H1 (cell line): ENCODE data around the gene SULF2. TPM values are rescaled to one million over a fixed set of nuclear protein-coding genes. Genes with fewer than 3 reads are reported as not detected.

ENCODE experiments used
- CTCF ChIA-PET: fragments of 300-600 bp; sonication (Branson Sonifier 250); formaldehyde crosslinking; loops from one replicate; lab custom pipeline; 2021; ENCODE audit not compliant: partially characterized antibody; lab: Charles Lee
- POLR2A ChIA-PET: fragments of 300-600 bp; sonication (Branson Sonifier 250); formaldehyde crosslinking; loops from one replicate; lab custom pipeline; 2021; ENCODE audit warnings: inconsistent platforms; ENCODE audit not compliant: partially characterized antibody; lab: Charles Lee
- DNase-seq, 2 experiments: peaks; one replicate each; pipeline versions ENCODE4 v3.0.0 to v3.0.0-alpha.2; 2010 to 2022; ENCODE audit warnings: low spot score in 2 of 2, low read depth in 1 of 2, mixed read lengths in 1 of 2
- FAIRE-seq: peaks from 2 replicates; lab custom pipeline; 2011; peaks lifted over from hg19 to GRCh38; lab: Jason Lieb, UNC
- H2AFZ ChIP-seq: 2 replicates; pipeline ENCODE4 v1.8.1; 2012; ENCODE audit warnings: low read length, inconsistent platforms
- H2AK5ac ChIP-seq: 2 replicates; pipeline ENCODE4 v1.6.1; 2013; ENCODE audit warnings: low read depth, low read length
- H2BK120ac ChIP-seq: replicated peaks from 2 replicates; pipeline ENCODE3; 2013; ENCODE audit warnings: low read depth, low read length, inconsistent platforms
- H2BK12ac ChIP-seq: 2 replicates; pipeline ENCODE4 v1.6.1; 2013; ENCODE audit warnings: low read depth, low read length
- H2BK15ac ChIP-seq: 2 replicates; pipeline ENCODE4 v1.6.1; 2013; ENCODE audit warnings: low read length
- H2BK20ac ChIP-seq: 2 replicates; pipeline ENCODE4 v1.6.1; 2013; ENCODE audit warnings: low read length
- H2BK5ac ChIP-seq: 2 replicates; pipeline ENCODE4 v1.6.1; 2013; ENCODE audit warnings: low read depth, low read length
- H3K14ac ChIP-seq: 2 replicates; pipeline ENCODE4 v1.6.1; 2013; ENCODE audit warnings: inconsistent platforms; ENCODE audit not compliant: insufficient read length
- H3K18ac ChIP-seq: 2 replicates; pipeline ENCODE4 v1.6.1; 2013; ENCODE audit warnings: low read length; ENCODE audit errors: extremely low read depth
- H3K23ac ChIP-seq: 2 replicates; pipeline ENCODE4 v1.6.1; 2013; ENCODE audit warnings: inconsistent platforms; ENCODE audit not compliant: insufficient read length
- H3K23me2 ChIP-seq: 2 replicates; pipeline ENCODE4 v1.6.1; 2013; ENCODE audit warnings: low read depth, low read length
- H3K27ac ChIP-seq: 2 replicates; pipeline ENCODE4 v1.6.1; 2011; ENCODE audit warnings: low read depth, low read length, inconsistent platforms
- H3K27me3 ChIP-seq, 4 experiments: replicated peaks in 1 of 4; 1 replicate in 1 of 4; 2 replicates in 3 of 4; pipeline versions ENCODE4 v1.6.1 to v1.8.1; 2011 to 2013; ENCODE audit warnings: low read length in 3 of 4, mild to moderate bottlenecking in 3 of 4, inconsistent platforms in 2 of 4, mixed read lengths in 2 of 4, moderate library complexity in 1 of 4; ENCODE audit not compliant: control insufficient read depth in 3 of 4, insufficient read depth in 3 of 4; ENCODE audit errors: extremely low read depth in 1 of 4
- H3K36me3 ChIP-seq, 4 experiments: 2 replicates each; pipeline versions ENCODE4 v1.6.1 to v1.8.1; 2011 to 2013; ENCODE audit warnings: mild to moderate bottlenecking in 4 of 4, low read length in 3 of 4, moderate library complexity in 2 of 4, control low read depth in 1 of 4, inconsistent platforms in 1 of 4; ENCODE audit not compliant: insufficient read depth in 4 of 4, control insufficient read depth in 2 of 4
- H3K4ac ChIP-seq: replicated peaks from 2 replicates; pipeline ENCODE3; 2013; ENCODE audit warnings: low read length, low read depth, mixed read lengths, inconsistent platforms; ENCODE audit not compliant: insufficient read length
- H3K4me1 ChIP-seq, 4 experiments: replicated peaks in 1 of 4; 1 replicate in 1 of 4; 2 replicates in 3 of 4; pipeline versions ENCODE4 v1.6.1 to v1.8.1; 2011 to 2013; ENCODE audit warnings: low read length in 3 of 4, inconsistent platforms in 2 of 4, mixed read lengths in 1 of 4; ENCODE audit not compliant: insufficient read depth in 4 of 4, control insufficient read depth in 3 of 4
- H3K4me2 ChIP-seq, 2 experiments: 2 replicates each; pipeline versions ENCODE4 v1.6.1 to v1.8.1; 2011 to 2013; ENCODE audit warnings: low read depth in 2 of 2, low read length in 2 of 2, control low read depth in 1 of 2, inconsistent platforms in 1 of 2, mild to moderate bottlenecking in 1 of 2; ENCODE audit not compliant: insufficient read depth in 1 of 2
- H3K4me3 ChIP-seq, 4 experiments: fragments of 200-600, 300-600 bp in 1 of 4; sonication (generic), shearing (Covaris generic), sonication (Bioruptor Twin) in 1 of 4; 2 replicates each; pipeline versions ENCODE4 v1.5.1 to v1.8.1; 2011 to 2016; ENCODE audit warnings: low read length in 4 of 4, low read depth in 3 of 4, control low read depth in 2 of 4, inconsistent platforms in 2 of 4, mild to moderate bottlenecking in 2 of 4, mixed read lengths in 1 of 4, moderate library complexity in 1 of 4; ENCODE audit not compliant: insufficient read depth in 2 of 4; ENCODE audit errors: extremely low read depth in 1 of 4
- H3K56ac ChIP-seq: replicated peaks from 2 replicates; pipeline ENCODE3; 2013; ENCODE audit warnings: low read depth, mild to moderate bottlenecking, mixed read lengths, low read length, inconsistent platforms; ENCODE audit not compliant: insufficient read length
- H3K79me1 ChIP-seq: 2 replicates; pipeline ENCODE4 v1.6.1; 2013; ENCODE audit warnings: low read depth, low read length, control low read depth
- H3K79me2 ChIP-seq, 2 experiments: 2 replicates each; pipeline versions ENCODE4 v1.6.1 to v1.8.1; 2012 to 2013; ENCODE audit warnings: low read length in 2 of 2, mild to moderate bottlenecking in 2 of 2, inconsistent platforms in 1 of 2; ENCODE audit not compliant: insufficient read depth in 2 of 2, control insufficient read depth in 1 of 2
- H3K9ac ChIP-seq, 4 experiments: replicated peaks in 1 of 4; 1 replicate in 1 of 4; 2 replicates in 3 of 4; pipeline versions ENCODE4 v1.6.1 to v1.8.1; 2011 to 2013; ENCODE audit warnings: low read depth in 3 of 4, low read length in 3 of 4, control low read depth in 2 of 4, mild to moderate bottlenecking in 2 of 4, moderate library complexity in 2 of 4, inconsistent platforms in 1 of 4; ENCODE audit errors: extremely low read depth in 1 of 4
- H3K9me3 ChIP-seq, 2 experiments: 2 replicates each; pipeline versions ENCODE4 v1.6.1 to v1.8.1; 2012 to 2013; ENCODE audit warnings: mild to moderate bottlenecking in 2 of 2, moderate library complexity in 2 of 2, control low read depth in 1 of 2, inconsistent platforms in 1 of 2, low read depth in 1 of 2, low read length in 1 of 2, mixed read lengths in 1 of 2; ENCODE audit not compliant: insufficient read depth in 2 of 2
- H4K20me1 ChIP-seq, 2 experiments: replicated peaks in 1 of 2; 2 replicates each; pipeline versions ENCODE3 to v1.8.1; 2011 to 2013; ENCODE audit warnings: inconsistent platforms in 2 of 2, low read length in 2 of 2, mild to moderate bottlenecking in 1 of 2; ENCODE audit not compliant: insufficient read depth in 2 of 2, control insufficient read depth in 1 of 2
- H4K5ac ChIP-seq: 2 replicates; pipeline ENCODE4 v1.6.1; 2013; ENCODE audit warnings: low read length, low read depth, mixed read lengths, inconsistent platforms; ENCODE audit not compliant: insufficient read length
- H4K8ac ChIP-seq: 2 replicates; pipeline ENCODE4 v1.8.0; 2013; ENCODE audit warnings: mild to moderate bottlenecking, moderate library complexity, low read length, inconsistent platforms; ENCODE audit not compliant: insufficient read depth; ENCODE audit errors: extremely low read depth
- H4K91ac ChIP-seq: replicated peaks from 2 replicates; pipeline ENCODE3; 2013; ENCODE audit warnings: low read length, mixed read lengths, inconsistent platforms; ENCODE audit not compliant: insufficient read length
- KDM1A ChIP-seq: fragments of 200-600, 300-600 bp; sonication (generic); IDR thresholded peaks from 2 replicates; pipeline ENCODE4 v1.7.1; 2016; ENCODE audit warnings: mild to moderate bottlenecking, low read length, borderline replicate concordance
- SIRT6 ChIP-seq: IDR thresholded peaks from one replicate; pipeline ENCODE4 v1.7.1; 2012; ENCODE audit warnings: low read length, inconsistent platforms
- WGBS, 2 experiments: shearing (Covaris generic) in 1 of 2; methylation state at CpG; one replicate each; pipeline versions ENCODE4 v1.1.6 to v1.1.7; 2013 to 2015; ENCODE audit warnings: low lambda C conversion rate in 2 of 2, mixed read lengths in 2 of 2, inconsistent platforms in 1 of 2, low coverage in 1 of 2, missing lambda C conversion rate in 1 of 2; ENCODE audit not compliant: insufficient replicate concordance in 2 of 2, insufficient coverage in 1 of 2, insufficient read length in 1 of 2; ENCODE audit errors: extremely low coverage in 1 of 2, missing lambda C conversion rate in 1 of 2; 5-methylcytosine and 5-hydroxymethylcytosine counted together
- polyA plus RNA-seq, 7 experiments: library from polyadenylated mRNA; depleted of rRNA in 3 of 7; stranded (reverse) in 5 of 7; unstranded in 2 of 7; fragments of >200 nt in 5 of 7; fragments of 200-250 nt in 2 of 7; gene quantifications; 1 replicate in 5 of 7; 2 replicates in 1 of 7; 4 replicates in 1 of 7; pipeline versions ENCODE4 v1.2.1 to v1.2.3, GENCODE V29; 2011 to 2013; ENCODE audit warnings: missing spikeins in 2 of 7, mixed read lengths in 2 of 7
- total RNA-seq: library from RNA; stranded (reverse); fragmentation: NEBNext Ultra II Directional; extraction: Animal tissue kit (Norgen Biotek cat#: 25700); gene quantifications from 2 replicates; pipeline ENCODE4 v1.2.1, GENCODE V29; 2021

Gene SULF2
- total and polyA plus RNA-seq, 2 of the 8 experiments (the other 6 are each of a cell fraction or from before 2014, with no cell fraction given) = 15.7 to 28.2 TPM

GRCh38 chr20:47802975-47803374 is 17.7 kb upstream of the SULF2 start:
- Histone ChIP-seq H3K56ac (no peak overlapping the region), H3K27me3 (peaks cover 0 to 10% (median 2%) of the 10 kb centered on the region in 4 experiments; a peak in 3 of 7 replicates), H3K14ac (no peak overlapping the region), H3K23ac (no peak overlapping the region), H3K4ac (no peak overlapping the region), H3K23me2 (peaks cover 6% of the 10 kb centered on the region), H4K20me1 (no peaks in the 10 kb centered on the region), H3K4me2 (no peak overlapping the region), H2AK5ac (no peak overlapping the region), H3K18ac (no peak overlapping the region), H2BK20ac (no peak overlapping the region), H3K4me1 (peaks cover 0 to 9% (median 1%) of the 10 kb centered on the region in 4 experiments; a peak in 5 of 7 replicates), H4K91ac (no peak overlapping the region), H3K79me2 (no peaks in the 10 kb centered on the region), H3K4me3 (no peak overlapping the region), H4K5ac (no peak overlapping the region), H3K9me3 (no peaks in the 10 kb centered on the region), H3K79me1 (no peaks in the 10 kb centered on the region), H3K36me3 (no peaks in the 10 kb centered on the region), H3K27ac (no peak overlapping the region), H2BK5ac (no peak overlapping the region), H2BK15ac (no peak overlapping the region), H2BK12ac (no peak overlapping the region), H2AFZ (no peak overlapping the region), H3K9ac (no peak overlapping the region), H2BK120ac (no peak overlapping the region), H4K8ac (no peak overlapping the region)
- no peak for FAIRE-seq
- WGBS, 2 experiments = 82% methylated on average over 3 of the region's 3 CpGs; no CpG with 5 or more reads in 1 of the 2 experiments
- no peak for TF ChIP-seq SIRT6
- TF ChIP-seq KDM1A = peak; percentile 60; the same call in 1 of the 2 replicates
- CTCF ChIA-PET = interaction anchor here (0.6 to 1.7 kb wide), 2 partner anchors 17 to 657 kb away, joined by 3 to 8 read pairs; no protein-coding TSS in a partner anchor
- no peak for DNase-seq
- POLR2A ChIA-PET = interaction anchor here (1.9 kb wide), 1 partner anchor 16 kb away, joined by 10 read pairs; no protein-coding TSS in a partner anchor
